CD14-positive monocyte (primary cell): Measurements from ENCODE around the gene SMCHD1. TPM values are rescaled to one million over a fixed set of nuclear protein-coding genes. Genes with fewer than 3 reads are reported as not detected.
A peak's percentile ranks its signal among the peaks of the same experiment; 100 is the strongest.

ENCODE experiments used
- DNase-seq, 3 donors: peaks; one replicate each; pipeline ENCODE4 v3.0.0-alpha.2; 2011 to 2022
- H2AFZ ChIP-seq: 2 replicates; pipeline ENCODE4 v1.6.0; 2012; ENCODE audit warnings: mild to moderate bottlenecking, low read depth, low read length, inconsistent platforms; ENCODE audit not compliant: insufficient read depth, poor library complexity, severe bottlenecking
- H3K27ac ChIP-seq, 2 donors: 1 replicate in 1 of 2; 2 replicates in 1 of 2; pipeline ENCODE4 v1.5.1; 2012 to 2013; ENCODE audit warnings: low read length in 2 of 2, control low read depth in 1 of 2, inconsistent platforms in 1 of 2, low read depth in 1 of 2, mild to moderate bottlenecking in 1 of 2
- H3K27me3 ChIP-seq, 2 donors: one replicate each; pipeline versions ENCODE4 v1.6.0 to v1.6.1; 2011 to 2013; ENCODE audit warnings: low read length in 2 of 2; ENCODE audit not compliant: control insufficient read depth in 2 of 2, insufficient read depth in 2 of 2
- H3K36me3 ChIP-seq, 2 donors: replicated peaks in 1 of 2; 1 replicate in 1 of 2; 2 replicates in 1 of 2; pipeline versions ENCODE4 v1.5.1 to v1.6.1; 2012 to 2013; ENCODE audit warnings: low read length in 2 of 2, control low read depth in 1 of 2, inconsistent platforms in 1 of 2, mild to moderate bottlenecking in 1 of 2; ENCODE audit not compliant: insufficient read depth in 2 of 2, control insufficient read depth in 1 of 2
- H3K4me1 ChIP-seq, 2 donors: 1 replicate in 1 of 2; 2 replicates in 1 of 2; pipeline versions ENCODE4 v1.5.1 to v1.6.1; 2012 to 2013; ENCODE audit warnings: low read length in 2 of 2, control low read depth in 1 of 2, inconsistent platforms in 1 of 2, mild to moderate bottlenecking in 1 of 2, moderate library complexity in 1 of 2; ENCODE audit not compliant: insufficient read depth in 2 of 2, control insufficient read depth in 1 of 2
- H3K4me2 ChIP-seq: replicated peaks from 2 replicates; pipeline ENCODE3; 2012; ENCODE audit warnings: low read length, moderate library complexity, mild to moderate bottlenecking; ENCODE audit not compliant: poor library complexity, severe bottlenecking; ENCODE audit errors: extremely low read depth
- H3K4me3 ChIP-seq, 3 experiments: fragments of 200-600 bp in 1 of 3; sonication (generic) in 1 of 3; replicated peaks in 1 of 3; 1 replicate in 2 of 3; 2 replicates in 1 of 3; pipeline ENCODE4 v1.5.1; 2011 to 2013; ENCODE audit warnings: low read length in 3 of 3, mild to moderate bottlenecking in 3 of 3, control low read depth in 2 of 3, low read depth in 2 of 3, inconsistent platforms in 1 of 3, moderate library complexity in 1 of 3
- H3K79me2 ChIP-seq: 2 replicates; pipeline ENCODE4 v1.6.0; 2012; ENCODE audit warnings: mild to moderate bottlenecking, control low read depth, inconsistent platforms, low read length, moderate library complexity; ENCODE audit not compliant: insufficient read depth
- H3K9ac ChIP-seq: 2 replicates; pipeline ENCODE4 v1.6.0; 2017; ENCODE audit warnings: low read length, mild to moderate bottlenecking; ENCODE audit not compliant: insufficient read depth, poor library complexity, severe bottlenecking
- H3K9me3 ChIP-seq, 2 donors: replicated peaks in 1 of 2; 1 replicate in 1 of 2; 2 replicates in 1 of 2; pipeline versions ENCODE4 v1.5.1 to v1.6.1; 2012 to 2013; ENCODE audit warnings: low read length in 2 of 2, control low read depth in 1 of 2; ENCODE audit not compliant: control insufficient read depth in 1 of 2, insufficient read depth in 1 of 2
- H4K20me1 ChIP-seq: 2 replicates; pipeline ENCODE4 v1.6.0; 2012; ENCODE audit warnings: mild to moderate bottlenecking, low read length, control low read depth, moderate library complexity; ENCODE audit not compliant: insufficient read depth
- H3K27ac Mint-ChIP-seq, 7 donors: one replicate each; pipeline ENCODE4 v1.8.0; 2020; ENCODE audit warnings: mild to moderate bottlenecking in 7 of 7, mixed read lengths in 7 of 7, moderate library complexity in 6 of 7, inconsistent platforms in 2 of 7
- H3K27me3 Mint-ChIP-seq, 3 donors: one replicate each; pipeline ENCODE4 v1.8.0; 2021 to 2022; ENCODE audit warnings: low read depth in 3 of 3, mild to moderate bottlenecking in 3 of 3, mixed read lengths in 3 of 3, moderate library complexity in 3 of 3, inconsistent platforms in 1 of 3
- H3K36me3 Mint-ChIP-seq, 2 donors: one replicate each; pipeline ENCODE4 v1.8.0; 2020; ENCODE audit warnings: mixed read lengths in 2 of 2, inconsistent platforms in 1 of 2, mild to moderate bottlenecking in 1 of 2
- H3K4me1 Mint-ChIP-seq: one replicate; pipeline ENCODE4 v1.8.0; 2020; ENCODE audit warnings: mild to moderate bottlenecking, mixed read lengths
- H3K4me3 Mint-ChIP-seq, 2 donors: one replicate each; pipeline ENCODE4 v1.8.0; 2020; ENCODE audit warnings: mild to moderate bottlenecking in 2 of 2, mixed read lengths in 2 of 2, moderate library complexity in 1 of 2
- H3K9me3 Mint-ChIP-seq, 7 donors: one replicate each; pipeline ENCODE4 v1.8.0; 2020 to 2022; ENCODE audit warnings: mixed read lengths in 7 of 7, mild to moderate bottlenecking in 6 of 7, moderate library complexity in 6 of 7, inconsistent platforms in 2 of 7
- WGBS: methylation state at CpG from one replicate; pipeline ENCODE4 v1.1.5; 2013; ENCODE audit warnings: missing lambda C conversion rate; ENCODE audit not compliant: insufficient coverage; 5-methylcytosine and 5-hydroxymethylcytosine counted together
- intact Hi-C, 2 donors: fragments of 100-400 bp; cut with micrococcal nuclease; formaldehyde crosslinking; loops; one replicate each; pipeline versions ENCODE4 v1.15.0 to v1.15.1; 2023
- polyA plus RNA-seq, 3 donors: library from polyadenylated mRNA; depleted of rRNA in 1 of 3; unstranded in 2 of 3; stranded (reverse) in 1 of 3; fragments of 300-500 nt in 2 of 3; fragments of >200 nt in 1 of 3; fragmentation: Illumina TruSeq in 2 of 3; gene quantifications; 1 replicate in 2 of 3; 2 replicates in 1 of 3; pipeline ENCODE4 v1.2.3, GENCODE V29; 2012 to 2021
- TF ChIP-seq, protein P1 (sequence below): fragments of 200-600 bp; IDR thresholded peaks from one replicate; pipeline ENCODE4 v1.8.0; 2022; ENCODE audit warnings: antibody characterized with exemption, mild to moderate bottlenecking

Gene SMCHD1
- polyA plus RNA-seq, 3 donors = 12.7 to 45.5 (median 16.8) TPM

GRCh38 chr18:2609604-2610003 is 45.9 kb upstream of the SMCHD1 start:
- Mint-ChIP-seq H3K36me3 (peaks cover 12 to 28% of the 10 kb centered on the region in 2 donors), H3K9me3 (peaks cover 0 to 2% (median 0%) of the 10 kb centered on the region in 7 donors), H3K4me1 (peaks cover 23% of the 10 kb centered on the region), H3K27me3 (no peaks in the 10 kb centered on the region), H3K27ac (peak overlapping the region in 1 of 7 donors; percentile 16), H3K4me3 (no peak overlapping the region)
- no peak overlapping the region for H3K4me2 ChIP-seq
- H3K9ac ChIP-seq = no peak overlapping the region
- H3K4me3 ChIP-seq = no peak overlapping the region
- no peaks in the 10 kb centered on the region for H4K20me1 ChIP-seq
- no peaks in the 10 kb centered on the region for H3K9me3 ChIP-seq
- no CpG with 5 or more reads among the region's 2 CpGs for WGBS
- peak overlapping the region in 1 of 2 donors; percentile 49 for H3K27ac ChIP-seq
- H3K4me1 ChIP-seq = peaks cover 11 to 20% of the 10 kb centered on the region in 2 donors
- peaks cover 1 to 22% of the 10 kb centered on the region in 2 donors for H3K36me3 ChIP-seq
- TF ChIP-seq, protein P1, sequence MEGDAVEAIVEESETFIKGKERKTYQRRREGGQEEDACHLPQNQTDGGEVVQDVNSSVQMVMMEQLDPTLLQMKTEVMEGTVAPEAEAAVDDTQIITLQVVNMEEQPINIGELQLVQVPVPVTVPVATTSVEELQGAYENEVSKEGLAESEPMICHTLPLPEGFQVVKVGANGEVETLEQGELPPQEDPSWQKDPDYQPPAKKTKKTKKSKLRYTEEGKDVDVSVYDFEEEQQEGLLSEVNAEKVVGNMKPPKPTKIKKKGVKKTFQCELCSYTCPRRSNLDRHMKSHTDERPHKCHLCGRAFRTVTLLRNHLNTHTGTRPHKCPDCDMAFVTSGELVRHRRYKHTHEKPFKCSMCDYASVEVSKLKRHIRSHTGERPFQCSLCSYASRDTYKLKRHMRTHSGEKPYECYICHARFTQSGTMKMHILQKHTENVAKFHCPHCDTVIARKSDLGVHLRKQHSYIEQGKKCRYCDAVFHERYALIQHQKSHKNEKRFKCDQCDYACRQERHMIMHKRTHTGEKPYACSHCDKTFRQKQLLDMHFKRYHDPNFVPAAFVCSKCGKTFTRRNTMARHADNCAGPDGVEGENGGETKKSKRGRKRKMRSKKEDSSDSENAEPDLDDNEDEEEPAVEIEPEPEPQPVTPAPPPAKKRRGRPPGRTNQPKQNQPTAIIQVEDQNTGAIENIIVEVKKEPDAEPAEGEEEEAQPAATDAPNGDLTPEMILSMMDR = no peak
- DNase-seq = no peak
- no peaks in the 10 kb centered on the region for H3K79me2 ChIP-seq
- intact Hi-C loops = loop anchor here (5.0 to 10.0 kb wide), 2 partner anchors 45 to 48 kb away; partner anchors contain the start of gene SMCHD1 (in 2 of the 2)
- no peaks in the 10 kb centered on the region for H3K27me3 ChIP-seq
- H2AFZ ChIP-seq = no peak overlapping the region

GRCh38 chr18:2610549-2610948 is 45.0 kb upstream of the SMCHD1 start:
- H3K9me3 ChIP-seq = no peaks in the 10 kb centered on the region
- Mint-ChIP-seq H3K4me1 (peaks cover 16% of the 10 kb centered on the region), H3K27me3 (no peaks in the 10 kb centered on the region), H3K27ac (peak overlapping the region in 3 of 7 donors; percentile 4 to 63 (median 47)), H3K4me3 (no peak overlapping the region), H3K9me3 (peaks cover 0 to 2% (median 0%) of the 10 kb centered on the region in 7 donors), H3K36me3 (peaks cover 16 to 36% of the 10 kb centered on the region in 2 donors)
- peaks cover 9 to 32% of the 10 kb centered on the region in 2 donors for H3K36me3 ChIP-seq
- TF ChIP-seq, protein P1 = no peak
- peak overlapping the region; percentile 63 for H2AFZ ChIP-seq
- H3K9ac ChIP-seq = no peak overlapping the region
- no CpG with 5 or more reads among the region's 5 CpGs for WGBS
- H4K20me1 ChIP-seq = no peaks in the 10 kb centered on the region
- H3K27me3 ChIP-seq = no peaks in the 10 kb centered on the region
- H3K4me1 ChIP-seq = peaks cover 6 to 15% of the 10 kb centered on the region in 2 donors
- no peaks in the 10 kb centered on the region for H3K79me2 ChIP-seq
- intact Hi-C loops = no loop called here
- no peak overlapping the region for H3K4me2 ChIP-seq
- H3K27ac ChIP-seq = peak overlapping the region in 1 of 2 donors; percentile 58
- peak in 1 of 3 donors; percentile 15 for DNase-seq
- no peak overlapping the region for H3K4me3 ChIP-seq
